AG04449 (cell line): ENCODE measurements around the gene BMF.
"Not testable (repeated sequence)": the region's sequence is repeated elsewhere in the genome, so short reads cannot be mapped to it uniquely, and the experiment has no call there.

Experiments
- CTCF ChIA-PET: fragments of 350-600 bp; formaldehyde crosslinking; extraction: SDS; loops from one replicate; lab custom pipeline; 2021; ENCODE audit warnings: antibody characterized with exemption; lab: Yijun Ruan, JAX
- POLR2A ChIA-PET: fragments of 400-600, 350-600 bp; formaldehyde crosslinking; extraction: SDS; loops from one replicate; lab custom pipeline; 2020; ENCODE audit warnings: antibody characterized with exemption, inconsistent platforms; lab: Yijun Ruan, JAX
- DNase-seq: peaks from one replicate; pipeline ENCODE4 v3.0.0-alpha.2; 2010; ENCODE audit warnings: low read depth, low spot score
- H3K4me3 ChIP-seq: 2 replicates; pipeline ENCODE4 v1.5.1; 2011; ENCODE audit warnings: low read depth, mild to moderate bottlenecking, control low read depth, low read length
- CTCF ChIP-seq: IDR thresholded peaks from one replicate; pipeline ENCODE4 v1.5.1; 2011; ENCODE audit warnings: mild to moderate bottlenecking, moderate library complexity, low read length, control low read depth, inconsistent platforms; ENCODE audit not compliant: insufficient read depth; ENCODE audit errors: missing control alignments

The BMF gene

GRCh38 chr15:40128766-40129660 is 20.3 kb upstream of the BMF start:
- DNase-seq: no peak
- ChIA-PET POLR2A (no interaction called here), CTCF (no interaction called here)
- no peak overlapping the region for H3K4me3 ChIP-seq
- TF ChIP-seq CTCF: no peak

GRCh38 chr15:40125950-40126349 is 17.3 kb upstream of the BMF start:
- POLR2A ChIA-PET: no interaction called here
- no peak for TF ChIP-seq CTCF

GRCh38 chr15:40124807-40125285 is 16.2 kb upstream of the BMF start:
- CTCF ChIA-PET, H3K4me3 ChIP-seq, POLR2A ChIA-PET, DNase-seq: not testable (repeated sequence)

More at GRCh38 chr15:40125950-40126349, 17.3 kb upstream of the BMF start:
- no peak overlapping the region for H3K4me3 ChIP-seq
- CTCF ChIA-PET: no interaction called here
- DNase-seq: no peak

GRCh38 chr15:40124333-40124732 is 15.7 kb upstream of the BMF start:
- POLR2A ChIA-PET, H3K4me3 ChIP-seq, CTCF ChIA-PET, DNase-seq: not testable (repeated sequence)

- POLR2A ChIA-PET, CTCF ChIA-PET: not testable (repeated sequence)
These were observed 15.2 kb upstream of the BMF start for GRCh38 chr15:40123863-40124262.

GRCh38 chr15:40122989-40123388 is 14.3 kb upstream of the BMF start:
- DNase-seq, POLR2A ChIA-PET, H3K4me3 ChIP-seq, CTCF ChIA-PET: not testable (repeated sequence)

More at GRCh38 chr15:40123863-40124262, 15.2 kb upstream of the BMF start:
- not testable (repeated sequence) for H3K4me3 ChIP-seq, DNase-seq

GRCh38 chr15:40121911-40122638 is 13.4 kb upstream of the BMF start:
- no peak for TF ChIP-seq CTCF
- H3K4me3 ChIP-seq: no peak overlapping the region
- ChIA-PET POLR2A (no interaction called here), CTCF (interaction anchor here (0.6 to 2.4 kb wide), 4 partner anchors 10 to 42 kb away, joined by 3 to 17 read pairs (median 3); no protein-coding TSS in a partner anchor)
- no peak for DNase-seq

- ChIA-PET CTCF (interaction anchor here (1.6 to 2.1 kb wide), 2 partner anchors 12 to 14 kb away, joined by 7 to 8 read pairs; no protein-coding TSS in a partner anchor), POLR2A (no interaction called here)
- H3K4me3 ChIP-seq: no peak overlapping the region
These were observed 9.8 kb upstream of the BMF start for GRCh38 chr15:40118473-40118872.

More at GRCh38 chr15:40118473-40118872, 9.8 kb upstream of the BMF start:
- DNase-seq: no peak
- TF ChIP-seq CTCF: no peak
